CD14-positive monocyte (primary cell): ENCODE measurements around the gene SDCBP2. TPM values are rescaled to one million over a fixed set of nuclear protein-coding genes. Genes with fewer than 3 reads are reported as not detected.

ENCODE experiments used
- DNase-seq, 3 donors: peaks; one replicate each; pipeline ENCODE4 v3.0.0-alpha.2; 2011 to 2022
- H2AFZ ChIP-seq: 2 replicates; pipeline ENCODE4 v1.6.0; 2012; ENCODE audit warnings: mild to moderate bottlenecking, low read depth, low read length, inconsistent platforms; ENCODE audit not compliant: insufficient read depth, poor library complexity, severe bottlenecking
- H3K27ac ChIP-seq, 2 donors: 1 replicate in 1 of 2; 2 replicates in 1 of 2; pipeline ENCODE4 v1.5.1; 2012 to 2013; ENCODE audit warnings: low read length in 2 of 2, control low read depth in 1 of 2, inconsistent platforms in 1 of 2, low read depth in 1 of 2, mild to moderate bottlenecking in 1 of 2
- H3K27me3 ChIP-seq, 2 donors: one replicate each; pipeline versions ENCODE4 v1.6.0 to v1.6.1; 2011 to 2013; ENCODE audit warnings: low read length in 2 of 2; ENCODE audit not compliant: control insufficient read depth in 2 of 2, insufficient read depth in 2 of 2
- H3K36me3 ChIP-seq, 2 donors: replicated peaks in 1 of 2; 1 replicate in 1 of 2; 2 replicates in 1 of 2; pipeline versions ENCODE4 v1.5.1 to v1.6.1; 2012 to 2013; ENCODE audit warnings: low read length in 2 of 2, control low read depth in 1 of 2, inconsistent platforms in 1 of 2, mild to moderate bottlenecking in 1 of 2; ENCODE audit not compliant: insufficient read depth in 2 of 2, control insufficient read depth in 1 of 2
- H3K4me1 ChIP-seq, 2 donors: 1 replicate in 1 of 2; 2 replicates in 1 of 2; pipeline versions ENCODE4 v1.5.1 to v1.6.1; 2012 to 2013; ENCODE audit warnings: low read length in 2 of 2, control low read depth in 1 of 2, inconsistent platforms in 1 of 2, mild to moderate bottlenecking in 1 of 2, moderate library complexity in 1 of 2; ENCODE audit not compliant: insufficient read depth in 2 of 2, control insufficient read depth in 1 of 2
- H3K4me2 ChIP-seq: replicated peaks from 2 replicates; pipeline ENCODE3; 2012; ENCODE audit warnings: low read length, moderate library complexity, mild to moderate bottlenecking; ENCODE audit not compliant: poor library complexity, severe bottlenecking; ENCODE audit errors: extremely low read depth
- H3K4me3 ChIP-seq, 3 experiments: fragments of 200-600 bp in 1 of 3; sonication (generic) in 1 of 3; replicated peaks in 1 of 3; 1 replicate in 2 of 3; 2 replicates in 1 of 3; pipeline ENCODE4 v1.5.1; 2011 to 2013; ENCODE audit warnings: low read length in 3 of 3, mild to moderate bottlenecking in 3 of 3, control low read depth in 2 of 3, low read depth in 2 of 3, inconsistent platforms in 1 of 3, moderate library complexity in 1 of 3
- H3K79me2 ChIP-seq: 2 replicates; pipeline ENCODE4 v1.6.0; 2012; ENCODE audit warnings: mild to moderate bottlenecking, control low read depth, inconsistent platforms, low read length, moderate library complexity; ENCODE audit not compliant: insufficient read depth
- H3K9ac ChIP-seq: 2 replicates; pipeline ENCODE4 v1.6.0; 2017; ENCODE audit warnings: low read length, mild to moderate bottlenecking; ENCODE audit not compliant: insufficient read depth, poor library complexity, severe bottlenecking
- H3K9me3 ChIP-seq, 2 donors: replicated peaks in 1 of 2; 1 replicate in 1 of 2; 2 replicates in 1 of 2; pipeline versions ENCODE4 v1.5.1 to v1.6.1; 2012 to 2013; ENCODE audit warnings: low read length in 2 of 2, control low read depth in 1 of 2; ENCODE audit not compliant: control insufficient read depth in 1 of 2, insufficient read depth in 1 of 2
- H4K20me1 ChIP-seq: 2 replicates; pipeline ENCODE4 v1.6.0; 2012; ENCODE audit warnings: mild to moderate bottlenecking, low read length, control low read depth, moderate library complexity; ENCODE audit not compliant: insufficient read depth
- H3K27ac Mint-ChIP-seq, 7 donors: one replicate each; pipeline ENCODE4 v1.8.0; 2020; ENCODE audit warnings: mild to moderate bottlenecking in 7 of 7, mixed read lengths in 7 of 7, moderate library complexity in 6 of 7, inconsistent platforms in 2 of 7
- H3K27me3 Mint-ChIP-seq, 3 donors: one replicate each; pipeline ENCODE4 v1.8.0; 2021 to 2022; ENCODE audit warnings: low read depth in 3 of 3, mild to moderate bottlenecking in 3 of 3, mixed read lengths in 3 of 3, moderate library complexity in 3 of 3, inconsistent platforms in 1 of 3
- H3K36me3 Mint-ChIP-seq, 2 donors: one replicate each; pipeline ENCODE4 v1.8.0; 2020; ENCODE audit warnings: mixed read lengths in 2 of 2, inconsistent platforms in 1 of 2, mild to moderate bottlenecking in 1 of 2
- H3K4me1 Mint-ChIP-seq: one replicate; pipeline ENCODE4 v1.8.0; 2020; ENCODE audit warnings: mild to moderate bottlenecking, mixed read lengths
- H3K4me3 Mint-ChIP-seq, 2 donors: one replicate each; pipeline ENCODE4 v1.8.0; 2020; ENCODE audit warnings: mild to moderate bottlenecking in 2 of 2, mixed read lengths in 2 of 2, moderate library complexity in 1 of 2
- H3K9me3 Mint-ChIP-seq, 7 donors: one replicate each; pipeline ENCODE4 v1.8.0; 2020 to 2022; ENCODE audit warnings: mixed read lengths in 7 of 7, mild to moderate bottlenecking in 6 of 7, moderate library complexity in 6 of 7, inconsistent platforms in 2 of 7
- WGBS: methylation state at CpG from one replicate; pipeline ENCODE4 v1.1.5; 2013; ENCODE audit warnings: missing lambda C conversion rate; ENCODE audit not compliant: insufficient coverage; 5-methylcytosine and 5-hydroxymethylcytosine counted together
- intact Hi-C, 2 donors: fragments of 100-400 bp; cut with micrococcal nuclease; formaldehyde crosslinking; loops; one replicate each; pipeline versions ENCODE4 v1.15.0 to v1.15.1; 2023
- polyA plus RNA-seq, 3 donors: library from polyadenylated mRNA; depleted of rRNA in 1 of 3; unstranded in 2 of 3; stranded (reverse) in 1 of 3; fragments of 300-500 nt in 2 of 3; fragments of >200 nt in 1 of 3; fragmentation: Illumina TruSeq in 2 of 3; gene quantifications; 1 replicate in 2 of 3; 2 replicates in 1 of 3; pipeline ENCODE4 v1.2.3, GENCODE V29; 2012 to 2021
- TF ChIP-seq, protein P1 (sequence below): fragments of 200-600 bp; IDR thresholded peaks from one replicate; pipeline ENCODE4 v1.8.0; 2022; ENCODE audit warnings: antibody characterized with exemption, mild to moderate bottlenecking

Gene SDCBP2
- polyA plus RNA-seq, 3 donors: 0.69 to 1.0 (median 0.71) TPM

DNA sequence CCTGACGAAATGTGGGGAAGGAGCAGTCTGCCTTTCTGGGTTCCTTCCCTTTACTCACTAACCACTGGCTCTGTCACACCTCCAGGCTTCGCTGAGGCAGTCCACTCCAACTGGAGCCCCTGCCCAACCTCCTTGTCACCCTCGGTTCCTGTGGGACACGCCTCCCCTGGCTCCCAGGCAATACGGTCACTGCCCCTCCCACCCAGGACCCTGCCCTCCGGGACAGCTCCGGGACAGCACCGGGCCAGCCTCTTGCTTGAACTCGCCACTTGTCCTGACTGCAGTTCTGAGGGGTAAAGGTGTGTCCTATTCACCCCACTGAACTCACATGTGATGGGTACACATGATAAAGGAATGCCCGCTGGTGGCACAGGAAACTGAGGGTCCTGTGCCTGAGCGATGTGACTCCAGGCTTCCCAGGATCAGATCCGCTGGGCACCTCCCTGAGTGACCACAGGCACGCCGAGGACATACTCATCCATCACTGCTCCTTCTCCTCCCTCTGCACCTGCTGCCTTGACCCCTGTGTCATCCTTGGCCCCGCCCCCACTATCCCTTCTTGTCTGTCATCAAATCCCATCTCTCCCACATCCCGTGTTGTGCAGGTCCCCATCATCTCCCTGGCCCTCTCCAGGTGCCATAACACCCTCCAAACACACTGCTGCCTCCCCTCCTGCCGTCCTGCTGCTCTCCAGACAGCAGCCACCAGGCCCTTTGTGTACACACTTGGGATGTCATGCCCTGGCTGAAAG, 7.9 kb downstream of the SDCBP2 start:
- peaks cover 25% of the 10 kb centered on the region for H3K4me1 Mint-ChIP-seq
- Histone ChIP-seq H3K4me3 (no peak overlapping the region), H3K9me3 (no peaks in the 10 kb centered on the region), H3K27me3 (no peaks in the 10 kb centered on the region), H3K4me1 (peaks cover 11 to 23% of the 10 kb centered on the region in 2 donors), H3K4me2 (no peak overlapping the region), H3K36me3 (no peaks in the 10 kb centered on the region), H3K9ac (no peak overlapping the region), H2AFZ (no peak overlapping the region), H3K79me2 (peaks cover 6% of the 10 kb centered on the region), H3K27ac (no peak overlapping the region), H4K20me1 (no peaks in the 10 kb centered on the region)
- peaks cover 0 to 3% (median 1%) of the 10 kb centered on the region in 3 donors for H3K27me3 Mint-ChIP-seq
- H3K36me3 Mint-ChIP-seq: no peaks in the 10 kb centered on the region
- intact Hi-C loops: no loop called here
- H3K4me3 Mint-ChIP-seq: no peak overlapping the region
- peak overlapping the region in 4 of 7 donors; percentile 6 to 74 (median 66) for H3K27ac Mint-ChIP-seq
- TF ChIP-seq, protein P1, sequence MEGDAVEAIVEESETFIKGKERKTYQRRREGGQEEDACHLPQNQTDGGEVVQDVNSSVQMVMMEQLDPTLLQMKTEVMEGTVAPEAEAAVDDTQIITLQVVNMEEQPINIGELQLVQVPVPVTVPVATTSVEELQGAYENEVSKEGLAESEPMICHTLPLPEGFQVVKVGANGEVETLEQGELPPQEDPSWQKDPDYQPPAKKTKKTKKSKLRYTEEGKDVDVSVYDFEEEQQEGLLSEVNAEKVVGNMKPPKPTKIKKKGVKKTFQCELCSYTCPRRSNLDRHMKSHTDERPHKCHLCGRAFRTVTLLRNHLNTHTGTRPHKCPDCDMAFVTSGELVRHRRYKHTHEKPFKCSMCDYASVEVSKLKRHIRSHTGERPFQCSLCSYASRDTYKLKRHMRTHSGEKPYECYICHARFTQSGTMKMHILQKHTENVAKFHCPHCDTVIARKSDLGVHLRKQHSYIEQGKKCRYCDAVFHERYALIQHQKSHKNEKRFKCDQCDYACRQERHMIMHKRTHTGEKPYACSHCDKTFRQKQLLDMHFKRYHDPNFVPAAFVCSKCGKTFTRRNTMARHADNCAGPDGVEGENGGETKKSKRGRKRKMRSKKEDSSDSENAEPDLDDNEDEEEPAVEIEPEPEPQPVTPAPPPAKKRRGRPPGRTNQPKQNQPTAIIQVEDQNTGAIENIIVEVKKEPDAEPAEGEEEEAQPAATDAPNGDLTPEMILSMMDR: no peak
- WGBS: 92% methylated on average over 13 of the region's 17 CpGs
- no peaks in the 10 kb centered on the region for H3K9me3 Mint-ChIP-seq
- no peak for DNase-seq

DNA sequence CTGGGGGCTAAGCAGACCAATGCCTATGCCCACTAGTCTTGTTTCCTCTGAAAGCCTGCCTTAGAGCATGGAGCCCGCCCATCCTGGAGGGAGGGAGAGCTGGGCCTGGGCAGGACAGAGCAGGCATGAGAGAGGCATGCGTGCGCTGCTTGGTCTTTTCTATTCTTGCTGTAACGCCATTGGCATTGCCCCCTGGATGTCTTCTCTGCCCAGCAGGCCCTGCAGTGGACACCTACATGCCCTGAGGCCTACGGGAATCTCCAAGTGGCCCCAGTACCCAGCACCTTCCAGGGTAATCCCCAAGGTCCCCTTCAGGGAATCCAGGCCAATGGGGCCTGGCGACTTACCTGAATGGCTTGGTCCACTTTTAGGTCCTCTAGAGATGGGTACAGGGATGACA, 8.9 kb downstream of the SDCBP2 start:
- Histone ChIP-seq H3K4me2 (no peak overlapping the region), H3K4me3 (no peak overlapping the region), H3K9me3 (no peaks in the 10 kb centered on the region), H3K79me2 (no peaks in the 10 kb centered on the region), H2AFZ (no peak overlapping the region), H3K27ac (no peak overlapping the region), H3K36me3 (no peaks in the 10 kb centered on the region), H3K4me1 (peaks cover 6 to 17% of the 10 kb centered on the region in 2 donors), H3K9ac (no peak overlapping the region), H4K20me1 (no peaks in the 10 kb centered on the region), H3K27me3 (no peaks in the 10 kb centered on the region)
- Mint-ChIP-seq H3K4me3 (no peak overlapping the region), H3K27me3 (peaks cover 0 to 6% (median 3%) of the 10 kb centered on the region in 3 donors), H3K9me3 (no peaks in the 10 kb centered on the region), H3K27ac (peak overlapping the region in 1 of 7 donors; percentile 43), H3K36me3 (no peaks in the 10 kb centered on the region), H3K4me1 (peaks cover 25% of the 10 kb centered on the region)
- WGBS: 98% methylated on average over 5 of the region's 6 CpGs
- DNase-seq: no peak
- intact Hi-C loops: no loop called here
- TF ChIP-seq, protein P1: no peak
